Liver (tissue), 9 donors: ENCODE results near the gene SLC49A4. TPM values are rescaled to one million over a fixed set of nuclear protein-coding genes. Genes with fewer than 3 reads are reported as not detected.

Experiments
- DNase-seq: peaks from one replicate; pipeline ENCODE4 v3.0.0-alpha.2; 2017; ENCODE audit warnings: low spot score
- H3K27ac ChIP-seq, 2 donors: one replicate each; pipeline ENCODE4 v1.7.0; 2013; ENCODE audit warnings: inconsistent platforms in 2 of 2, low read length in 2 of 2, control low read depth in 1 of 2, low read depth in 1 of 2, mild to moderate bottlenecking in 1 of 2
- H3K27me3 ChIP-seq, 4 donors: one replicate each; pipeline versions ENCODE4 v1.6.1 to v1.7.0; 2013; ENCODE audit warnings: low read length in 3 of 4, inconsistent platforms in 1 of 4, mild to moderate bottlenecking in 1 of 4, moderate library complexity in 1 of 4; ENCODE audit not compliant: control insufficient read depth in 4 of 4, insufficient read depth in 4 of 4
- H3K36me3 ChIP-seq, 4 donors: one replicate each; pipeline versions ENCODE4 v1.6.1 to v1.7.0; 2013; ENCODE audit warnings: low read length in 3 of 4, mild to moderate bottlenecking in 3 of 4, low read depth in 1 of 4, moderate library complexity in 1 of 4; ENCODE audit not compliant: control insufficient read depth in 4 of 4, insufficient read depth in 3 of 4
- H3K4me1 ChIP-seq, 4 donors: one replicate each; pipeline versions ENCODE4 v1.6.1 to v1.7.0; 2013; ENCODE audit warnings: low read length in 3 of 4, mild to moderate bottlenecking in 3 of 4, moderate library complexity in 1 of 4; ENCODE audit not compliant: control insufficient read depth in 4 of 4, insufficient read depth in 4 of 4
- H3K4me3 ChIP-seq, 3 donors: one replicate each; pipeline versions ENCODE4 v1.6.1 to v1.7.0; 2013; ENCODE audit warnings: low read length in 3 of 3, control low read depth in 1 of 3, low read depth in 1 of 3, mild to moderate bottlenecking in 1 of 3
- H3K9ac ChIP-seq, 2 donors: one replicate each; pipeline ENCODE4 v1.7.0; 2013; ENCODE audit warnings: low read length in 2 of 2, mild to moderate bottlenecking in 2 of 2, moderate library complexity in 2 of 2, control low read depth in 1 of 2, low read depth in 1 of 2
- H3K9me3 ChIP-seq, 4 donors: one replicate each; pipeline versions ENCODE4 v1.6.1 to v1.7.0; 2013; ENCODE audit warnings: low read length in 3 of 4; ENCODE audit not compliant: control insufficient read depth in 4 of 4
- EGR1 ChIP-seq, 2 donors: IDR thresholded peaks; 2 replicates each; pipeline ENCODE4 v1.6.1; 2016 to 2018; ENCODE audit warnings: antibody characterized with exemption in 2 of 2, low read depth in 2 of 2
- FOXA1 ChIP-seq: IDR thresholded peaks from 2 replicates; pipeline ENCODE4 v1.6.1; 2016; ENCODE audit warnings: antibody characterized with exemption
- FOXA2 ChIP-seq: IDR thresholded peaks from 2 replicates; pipeline ENCODE4 v1.6.1; 2016; ENCODE audit warnings: antibody characterized with exemption
- GABPA ChIP-seq, 2 donors: IDR thresholded peaks in 1 of 2; conservative IDR thresholded peaks in 1 of 2; 2 replicates each; pipeline ENCODE4 v1.6.1; 2016; ENCODE audit warnings: antibody characterized with exemption in 2 of 2, mild to moderate bottlenecking in 1 of 2, moderate library complexity in 1 of 2
- HNF4G ChIP-seq: IDR thresholded peaks from 2 replicates; pipeline ENCODE4 v1.6.1; 2016; ENCODE audit warnings: antibody characterized with exemption
- JUND ChIP-seq, 2 donors: IDR thresholded peaks; 2 replicates each; pipeline ENCODE4 v1.6.1; 2016; ENCODE audit warnings: antibody characterized with exemption in 2 of 2
- NR2F2 ChIP-seq: IDR thresholded peaks from 2 replicates; pipeline ENCODE4 v1.6.1; 2016; ENCODE audit warnings: antibody characterized with exemption
- RAD21 ChIP-seq, 2 donors: IDR thresholded peaks; 2 replicates each; pipeline ENCODE4 v1.6.1; 2016; ENCODE audit warnings: antibody characterized with exemption in 2 of 2, mild to moderate bottlenecking in 2 of 2
- REST ChIP-seq: IDR thresholded peaks from 2 replicates; pipeline ENCODE4 v1.6.1; 2016; ENCODE audit warnings: antibody characterized with exemption, mild to moderate bottlenecking
- RXRA ChIP-seq, 2 donors: IDR thresholded peaks; 2 replicates each; pipeline ENCODE4 v1.6.1; 2017 to 2018; ENCODE audit warnings: antibody characterized with exemption in 2 of 2, mild to moderate bottlenecking in 1 of 2
- SP1 ChIP-seq: IDR thresholded peaks from 2 replicates; pipeline ENCODE4 v1.6.1; 2018; ENCODE audit warnings: antibody characterized with exemption, mild to moderate bottlenecking
- TAF1 ChIP-seq: conservative IDR thresholded peaks from 2 replicates; pipeline ENCODE4 v1.6.1; 2016; ENCODE audit warnings: antibody characterized with exemption, mild to moderate bottlenecking
- YY1 ChIP-seq: IDR thresholded peaks from 2 replicates; pipeline ENCODE4 v1.6.1; 2016; ENCODE audit warnings: antibody characterized with exemption, mild to moderate bottlenecking
- WGBS: extraction: QIAGEN DNeasy Blood & Tissue Kit; methylation state at CpG from one replicate; pipeline ENCODE4 v1.1.7; 2013; 5-methylcytosine and 5-hydroxymethylcytosine counted together
- polyA plus RNA-seq, 2 donors: library from polyadenylated mRNA; stranded (reverse) in 1 of 2; unstranded in 1 of 2; fragments of 200-250 nt in 1 of 2; fragments of >200 nt in 1 of 2; fragmentation: Nextera tagmentation in 1 of 2; extraction: Ambion mirVana in 1 of 2; gene quantifications; one replicate each; pipeline versions ENCODE4 v1.2.1 to v1.2.3, GENCODE V29; 2013 to 2015
- total RNA-seq, 2 donors: library from RNA; depleted of rRNA; stranded (reverse); fragments of >200 nt; gene quantifications; one replicate each; pipeline ENCODE4 v1.2.3, GENCODE V29; 2014
- TF ChIP-seq, protein P1 (sequence below): fragments of 150-350 bp; IDR thresholded peaks from 2 replicates; pipeline ENCODE4 v1.5.1; 2017; ENCODE audit warnings: improper control_type of control experiment, low read depth, low read length; ENCODE audit not compliant: missing input control
- TF ChIP-seq, protein P2 (sequence below): IDR thresholded peaks from 2 replicates; pipeline ENCODE4 v1.6.1; 2016; ENCODE audit warnings: antibody characterized with exemption
- TF ChIP-seq, protein P3 (sequence below): IDR thresholded peaks from 2 replicates; pipeline ENCODE4 v1.6.1; 2016; ENCODE audit warnings: antibody characterized with exemption
- TF ChIP-seq, protein P4 (sequence below): IDR thresholded peaks from 2 replicates; pipeline ENCODE4 v1.6.1; 2016; ENCODE audit warnings: antibody characterized with exemption
- donor health status: healthy.
- donor health status: healthy.
- donor health status: healthy.
- donor health status: healthy.
- donor health status: healthy.

Gene SLC49A4
- total and polyA plus RNA-seq, 4 donors, result 3.3 to 11.1 (median 6.3) TPM

DNA sequence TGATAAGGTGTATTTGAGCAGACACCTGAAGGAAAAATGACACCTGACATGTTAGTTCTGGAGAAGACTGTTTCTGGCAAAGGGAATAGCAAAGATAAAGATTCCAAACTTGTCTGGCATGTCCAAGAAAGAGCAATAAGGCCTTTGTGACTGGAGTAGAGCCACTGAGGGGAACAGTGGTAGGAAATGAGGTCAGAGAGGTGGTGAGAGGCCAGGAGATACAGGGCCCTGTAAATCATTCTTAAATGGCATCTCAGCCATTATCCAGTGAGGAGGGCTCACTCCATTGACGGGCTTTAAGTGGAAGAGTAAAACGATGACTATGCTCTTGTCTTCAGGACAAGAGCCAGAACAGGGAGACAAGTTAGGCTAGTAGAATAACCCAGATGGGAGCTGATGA lies 4.5 kb downstream of the SLC49A4 start:
- Histone ChIP-seq H3K27ac (no peak overlapping the region), H3K4me3 (no peak overlapping the region), H3K4me1 (peaks cover 2 to 22% (median 13%) of the 10 kb centered on the region in 4 donors), H3K36me3 (no peaks in the 10 kb centered on the region), H3K9me3 (no peaks in the 10 kb centered on the region), H3K27me3 (no peaks in the 10 kb centered on the region), H3K9ac (no peak overlapping the region)
- no peak for DNase-seq
- no peak for TF ChIP-seq FOXA1
- WGBS, result 86% methylated on average over 2 of the region's 2 CpGs

- no peak for DNase-seq
- Histone ChIP-seq H3K4me1 (peaks cover 2 to 19% (median 11%) of the 10 kb centered on the region in 4 donors), H3K9ac (no peak overlapping the region), H3K4me3 (no peak overlapping the region), H3K36me3 (no peaks in the 10 kb centered on the region), H3K27ac (no peak overlapping the region), H3K27me3 (no peaks in the 10 kb centered on the region), H3K9me3 (no peaks in the 10 kb centered on the region)
- WGBS, result 88% methylated on average over 1 of the region's 1 CpG
- TF ChIP-seq EGR1 (IDR thresholded peaks at IDR 0.05; ENCODE audit: low read depth in 2 of 2) (no peak), RAD21 (IDR thresholded peaks at IDR 0.05) (no peak), GABPA (IDR thresholded peaks at IDR 0.05 in 1 of 2, conservative IDR thresholded peaks at IDR 0.05 in 1 of 2) (no peak), FOXA2 (no peak), SP1 (no peak), REST (no peak)
- TF ChIP-seq, protein P1, sequence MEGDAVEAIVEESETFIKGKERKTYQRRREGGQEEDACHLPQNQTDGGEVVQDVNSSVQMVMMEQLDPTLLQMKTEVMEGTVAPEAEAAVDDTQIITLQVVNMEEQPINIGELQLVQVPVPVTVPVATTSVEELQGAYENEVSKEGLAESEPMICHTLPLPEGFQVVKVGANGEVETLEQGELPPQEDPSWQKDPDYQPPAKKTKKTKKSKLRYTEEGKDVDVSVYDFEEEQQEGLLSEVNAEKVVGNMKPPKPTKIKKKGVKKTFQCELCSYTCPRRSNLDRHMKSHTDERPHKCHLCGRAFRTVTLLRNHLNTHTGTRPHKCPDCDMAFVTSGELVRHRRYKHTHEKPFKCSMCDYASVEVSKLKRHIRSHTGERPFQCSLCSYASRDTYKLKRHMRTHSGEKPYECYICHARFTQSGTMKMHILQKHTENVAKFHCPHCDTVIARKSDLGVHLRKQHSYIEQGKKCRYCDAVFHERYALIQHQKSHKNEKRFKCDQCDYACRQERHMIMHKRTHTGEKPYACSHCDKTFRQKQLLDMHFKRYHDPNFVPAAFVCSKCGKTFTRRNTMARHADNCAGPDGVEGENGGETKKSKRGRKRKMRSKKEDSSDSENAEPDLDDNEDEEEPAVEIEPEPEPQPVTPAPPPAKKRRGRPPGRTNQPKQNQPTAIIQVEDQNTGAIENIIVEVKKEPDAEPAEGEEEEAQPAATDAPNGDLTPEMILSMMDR, result no peak
- TF ChIP-seq, protein P2, sequence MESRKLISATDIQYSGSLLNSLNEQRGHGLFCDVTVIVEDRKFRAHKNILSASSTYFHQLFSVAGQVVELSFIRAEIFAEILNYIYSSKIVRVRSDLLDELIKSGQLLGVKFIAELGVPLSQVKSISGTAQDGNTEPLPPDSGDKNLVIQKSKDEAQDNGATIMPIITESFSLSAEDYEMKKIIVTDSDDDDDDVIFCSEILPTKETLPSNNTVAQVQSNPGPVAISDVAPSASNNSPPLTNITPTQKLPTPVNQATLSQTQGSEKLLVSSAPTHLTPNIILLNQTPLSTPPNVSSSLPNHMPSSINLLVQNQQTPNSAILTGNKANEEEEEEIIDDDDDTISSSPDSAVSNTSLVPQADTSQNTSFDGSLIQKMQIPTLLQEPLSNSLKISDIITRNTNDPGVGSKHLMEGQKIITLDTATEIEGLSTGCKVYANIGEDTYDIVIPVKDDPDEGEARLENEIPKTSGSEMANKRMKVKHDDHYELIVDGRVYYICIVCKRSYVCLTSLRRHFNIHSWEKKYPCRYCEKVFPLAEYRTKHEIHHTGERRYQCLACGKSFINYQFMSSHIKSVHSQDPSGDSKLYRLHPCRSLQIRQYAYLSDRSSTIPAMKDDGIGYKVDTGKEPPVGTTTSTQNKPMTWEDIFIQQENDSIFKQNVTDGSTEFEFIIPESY, result no peak
Observed at GRCh38 chr3:122800031-122800430, 5.2 kb downstream of the SLC49A4 start.

GRCh38 chr3:122800706-122801237 lies 5.9 kb downstream of the SLC49A4 start:
- Histone ChIP-seq H3K4me1 (peaks cover 2 to 14% (median 7%) of the 10 kb centered on the region in 4 donors), H3K9me3 (no peaks in the 10 kb centered on the region), H3K27ac (no peak overlapping the region), H3K27me3 (no peaks in the 10 kb centered on the region), H3K9ac (no peak overlapping the region), H3K4me3 (no peak overlapping the region), H3K36me3 (no peaks in the 10 kb centered on the region)
- no peak for DNase-seq
- 92% methylated on average over 3 of the region's 3 CpGs for WGBS
- no peak for TF ChIP-seq YY1
- no peak for TF ChIP-seq FOXA2
- TF ChIP-seq, protein P3, sequence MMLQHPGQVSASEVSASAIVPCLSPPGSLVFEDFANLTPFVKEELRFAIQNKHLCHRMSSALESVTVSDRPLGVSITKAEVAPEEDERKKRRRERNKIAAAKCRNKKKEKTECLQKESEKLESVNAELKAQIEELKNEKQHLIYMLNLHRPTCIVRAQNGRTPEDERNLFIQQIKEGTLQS, result no peak
- TF ChIP-seq, protein P4, sequence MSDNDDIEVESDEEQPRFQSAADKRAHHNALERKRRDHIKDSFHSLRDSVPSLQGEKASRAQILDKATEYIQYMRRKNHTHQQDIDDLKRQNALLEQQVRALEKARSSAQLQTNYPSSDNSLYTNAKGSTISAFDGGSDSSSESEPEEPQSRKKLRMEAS, result no peak
- TF ChIP-seq FOXA1, result no peak
- no peak for TF ChIP-seq JUND (IDR thresholded peaks at IDR 0.05)
- no peak for TF ChIP-seq TAF1
- TF ChIP-seq EGR1 (IDR thresholded peaks at IDR 0.05; ENCODE audit: low read depth in 2 of 2), result no peak
- TF ChIP-seq GABPA (IDR thresholded peaks at IDR 0.05 in 1 of 2, conservative IDR thresholded peaks at IDR 0.05 in 1 of 2), result no peak
- TF ChIP-seq, protein P2, result no peak
- TF ChIP-seq HNF4G, result no peak
- no peak for TF ChIP-seq RXRA (IDR thresholded peaks at IDR 0.05)
- no peak for TF ChIP-seq SP1
- no peak for TF ChIP-seq NR2F2
- no peak for TF ChIP-seq RAD21 (IDR thresholded peaks at IDR 0.05)
